Neural progenitor cell (in vitro differentiated cells): ENCODE results near the gene STRIP1. TPM values are rescaled to one million over a fixed set of nuclear protein-coding genes. Genes with fewer than 3 reads are reported as not detected.

Source experiments
- DNase-seq: peaks from one replicate; pipeline ENCODE4 v3.0.0-alpha.2; 2016; ENCODE audit warnings: low spot score
- H2AFZ ChIP-seq: fragments of 200-600 bp; sonication (generic); replicated peaks from 2 replicates; pipeline ENCODE4 v1.6.1; 2016; ENCODE audit warnings: antibody characterized with exemption
- H3F3A ChIP-seq: fragments of 200-600 bp; sonication (generic); 2 replicates; pipeline ENCODE4 v1.6.1; 2016; ENCODE audit warnings: antibody characterized with exemption, low read depth
- H3K27ac ChIP-seq: fragments of 200-600 bp; sonication (generic); 2 replicates; pipeline ENCODE4 v1.5.1; 2016; ENCODE audit warnings: mild to moderate bottlenecking
- H3K27me3 ChIP-seq: fragments of 200-600 bp; sonication (generic); 2 replicates; pipeline ENCODE4 v1.6.1; 2016; ENCODE audit warnings: mild to moderate bottlenecking, moderate library complexity
- H3K36me3 ChIP-seq: fragments of 200-600 bp; sonication (generic); 2 replicates; pipeline ENCODE4 v1.5.1; 2016
- H3K4me1 ChIP-seq: fragments of 200-600 bp; sonication (generic); 2 replicates; pipeline ENCODE4 v1.6.1; 2016; ENCODE audit warnings: mixed run types
- H3K4me2 ChIP-seq: fragments of 200-600 bp; sonication (generic); 2 replicates; pipeline ENCODE4 v1.6.1; 2016
- H3K4me3 ChIP-seq: fragments of 200-600 bp; sonication (generic); 2 replicates; pipeline ENCODE4 v1.5.1; 2016
- H3K79me2 ChIP-seq: fragments of 200-600 bp; sonication (generic); 2 replicates; pipeline ENCODE4 v1.6.1; 2016; ENCODE audit warnings: low read depth
- H3K9ac ChIP-seq: fragments of 200-600 bp; sonication (generic); 2 replicates; pipeline ENCODE4 v1.6.1; 2016
- H3K9me3 ChIP-seq: fragments of 200-600 bp; sonication (generic); 2 replicates; pipeline ENCODE4 v1.5.1; 2016; ENCODE audit warnings: low read depth
- H4K20me1 ChIP-seq: fragments of 200-600 bp; sonication (generic); 2 replicates; pipeline ENCODE4 v1.6.1; 2016; ENCODE audit warnings: low read depth
- H3K27ac Mint-ChIP-seq: 3 replicates; pipeline ENCODE4 v1.8.0; 2021; ENCODE audit warnings: mixed read lengths
- H3K27me3 Mint-ChIP-seq: 2 replicates; pipeline ENCODE4 v1.8.0; 2022; ENCODE audit warnings: low read depth, mild to moderate bottlenecking, inconsistent platforms, moderate library complexity, mixed read lengths; ENCODE audit not compliant: insufficient read depth
- H3K36me3 Mint-ChIP-seq: 3 replicates; pipeline ENCODE4 v1.8.0; 2021; ENCODE audit warnings: mixed read lengths
- H3K4me1 Mint-ChIP-seq: 3 replicates; pipeline ENCODE4 v1.8.0; 2021; ENCODE audit warnings: mixed read lengths
- H3K4me3 Mint-ChIP-seq: 3 replicates; pipeline ENCODE4 v1.8.0; 2021; ENCODE audit warnings: mild to moderate bottlenecking, moderate library complexity, mixed read lengths
- H3K9me3 Mint-ChIP-seq: 3 replicates; pipeline ENCODE4 v1.8.0; 2020; ENCODE audit warnings: mixed read lengths
- CTCF ChIP-seq: fragments of 200-600 bp; sonication (generic); IDR thresholded peaks from 2 replicates; pipeline ENCODE4 v1.5.1; 2017; ENCODE audit warnings: antibody characterized with exemption, mild to moderate bottlenecking
- EZH2 ChIP-seq: fragments of 200-600 bp; sonication (generic); IDR thresholded peaks from 2 replicates; pipeline ENCODE4 v1.6.1; 2017; ENCODE audit warnings: antibody characterized with exemption, mild to moderate bottlenecking, moderate library complexity
- EZH2phosphoT487 ChIP-seq: fragments of 200-600 bp; sonication (generic); IDR thresholded peaks from 2 replicates; pipeline ENCODE4 v1.6.1; 2017; ENCODE audit warnings: antibody characterized with exemption
- total RNA-seq: library from RNA; depleted of rRNA; stranded (reverse); fragments of >200 nt; gene quantifications from 2 replicates; pipeline ENCODE4 v1.2.3, GENCODE V29; 2015; ENCODE audit warnings: low replicate concordance

STRIP1 gene
- total RNA-seq, 1 donor from 2014 or later: 55.0 TPM

GRCh38 chr1:110048923-110049601, 14.6 kb downstream of the STRIP1 start:
- Mint-ChIP-seq H3K27ac (no peak overlapping the region), H3K4me3 (no peak overlapping the region), H3K9me3 (no peaks in the 10 kb centered on the region), H3K36me3 (peaks cover 40% of the 10 kb centered on the region), H3K27me3 (no peaks in the 10 kb centered on the region), H3K4me1 (no peaks in the 10 kb centered on the region)
- Histone ChIP-seq H4K20me1 (peaks cover 14% of the 10 kb centered on the region), H3K9me3 (no peaks in the 10 kb centered on the region), H3K79me2 (no peaks in the 10 kb centered on the region), H3K9ac (no peak overlapping the region), H3K4me3 (no peak overlapping the region), H3K27me3 (no peaks in the 10 kb centered on the region), H3K27ac (no peak overlapping the region), H3F3A (peaks cover 8% of the 10 kb centered on the region), H3K4me1 (no peaks in the 10 kb centered on the region), H3K36me3 (peaks cover 12% of the 10 kb centered on the region), H3K4me2 (no peak overlapping the region), H2AFZ (no peak overlapping the region)
- TF ChIP-seq CTCF: no peak
- no peak for TF ChIP-seq EZH2
- TF ChIP-seq EZH2phosphoT487: no peak
- no peak for DNase-seq

- Histone ChIP-seq H3F3A (peaks cover 8% of the 10 kb centered on the region), H3K4me1 (no peaks in the 10 kb centered on the region), H3K36me3 (peaks cover 11% of the 10 kb centered on the region), H4K20me1 (peaks cover 22% of the 10 kb centered on the region), H3K9ac (no peak overlapping the region), H3K9me3 (no peaks in the 10 kb centered on the region), H3K27ac (no peak overlapping the region), H3K4me3 (no peak overlapping the region), H3K4me2 (no peak overlapping the region), H2AFZ (no peak overlapping the region), H3K27me3 (no peaks in the 10 kb centered on the region), H3K79me2 (no peaks in the 10 kb centered on the region)
- no peak overlapping the region for H3K4me3 Mint-ChIP-seq
- no peaks in the 10 kb centered on the region for H3K9me3 Mint-ChIP-seq
- H3K27me3 Mint-ChIP-seq: no peaks in the 10 kb centered on the region
- no peak for DNase-seq
- no peaks in the 10 kb centered on the region for H3K4me1 Mint-ChIP-seq
- no peak overlapping the region for H3K27ac Mint-ChIP-seq
- peaks cover 41% of the 10 kb centered on the region for H3K36me3 Mint-ChIP-seq
- no peak for TF ChIP-seq EZH2phosphoT487
- no peak for TF ChIP-seq CTCF
- no peak for TF ChIP-seq EZH2
Observed at GRCh38 chr1:110049801-110050601, 15.6 kb downstream of the STRIP1 start.

GRCh38 chr1:110050602-110051261, 16.3 kb downstream of the STRIP1 start:
- no peaks in the 10 kb centered on the region for H3K4me1 ChIP-seq
- TF ChIP-seq EZH2phosphoT487 (no peak), CTCF (no peak), EZH2 (no peak)
- H3K79me2 ChIP-seq: no peaks in the 10 kb centered on the region
- Mint-ChIP-seq H3K27ac (no peak overlapping the region), H3K27me3 (no peaks in the 10 kb centered on the region), H3K36me3 (peaks cover 41% of the 10 kb centered on the region), H3K4me3 (no peak overlapping the region), H3K9me3 (no peaks in the 10 kb centered on the region), H3K4me1 (no peaks in the 10 kb centered on the region)
- no peak overlapping the region for H3K4me2 ChIP-seq
- H3K9ac ChIP-seq: no peak overlapping the region
- H3K9me3 ChIP-seq: no peaks in the 10 kb centered on the region
- no peak for DNase-seq
- H3K27ac ChIP-seq: no peak overlapping the region
- H3K36me3 ChIP-seq: peaks cover 8% of the 10 kb centered on the region
- H3K4me3 ChIP-seq: no peak overlapping the region
- H2AFZ ChIP-seq: no peak overlapping the region
- H4K20me1 ChIP-seq: peaks cover 23% of the 10 kb centered on the region
- no peaks in the 10 kb centered on the region for H3K27me3 ChIP-seq
- H3F3A ChIP-seq: peaks cover 8% of the 10 kb centered on the region
